GM18873 (cell line): ENCODE results near the gene ARHGAP28.

Experiments used
- ATAC-seq: cut with Tn5 transposase; IDR thresholded peaks from one replicate; pipeline ENCODE4 v1.9.1; 2021; ENCODE audit warnings: mild to moderate bottlenecking, moderate library complexity, moderate number of reproducible peaks; ENCODE audit not compliant: unreplicated experiment, low FRiP score

ARHGAP28 gene

GRCh38 chr18:6730416-6731221 lies 1.1 kb downstream of the ARHGAP28 start:
- no peak for ATAC-seq

GRCh38 chr18:6731222-6731596 lies 1.7 kb downstream of the ARHGAP28 start:
- no peak for ATAC-seq

DNA sequence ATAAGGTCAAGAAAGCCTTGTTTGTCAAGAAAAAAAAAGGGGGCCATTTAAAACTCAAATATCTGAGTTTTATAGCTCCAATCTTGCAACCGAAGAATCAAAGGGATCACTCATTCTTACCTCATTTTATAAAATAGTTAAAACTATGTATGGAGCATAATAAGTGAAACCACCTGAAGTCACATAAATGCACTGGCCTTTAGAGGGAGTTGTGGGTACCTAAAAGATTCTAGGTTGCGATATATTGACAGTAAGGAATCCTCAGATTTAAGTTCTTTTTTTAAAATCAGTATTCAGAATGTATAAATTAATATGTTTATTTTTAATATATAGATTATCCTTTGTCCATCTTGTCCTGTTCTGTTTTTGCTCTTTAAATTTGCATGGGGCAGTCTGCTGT lies 3.4 kb downstream of the ARHGAP28 start:
- ATAC-seq: no peak

GRCh38 chr18:6733758-6734157 lies 4.2 kb downstream of the ARHGAP28 start:
- ATAC-seq: no peak

DNA sequence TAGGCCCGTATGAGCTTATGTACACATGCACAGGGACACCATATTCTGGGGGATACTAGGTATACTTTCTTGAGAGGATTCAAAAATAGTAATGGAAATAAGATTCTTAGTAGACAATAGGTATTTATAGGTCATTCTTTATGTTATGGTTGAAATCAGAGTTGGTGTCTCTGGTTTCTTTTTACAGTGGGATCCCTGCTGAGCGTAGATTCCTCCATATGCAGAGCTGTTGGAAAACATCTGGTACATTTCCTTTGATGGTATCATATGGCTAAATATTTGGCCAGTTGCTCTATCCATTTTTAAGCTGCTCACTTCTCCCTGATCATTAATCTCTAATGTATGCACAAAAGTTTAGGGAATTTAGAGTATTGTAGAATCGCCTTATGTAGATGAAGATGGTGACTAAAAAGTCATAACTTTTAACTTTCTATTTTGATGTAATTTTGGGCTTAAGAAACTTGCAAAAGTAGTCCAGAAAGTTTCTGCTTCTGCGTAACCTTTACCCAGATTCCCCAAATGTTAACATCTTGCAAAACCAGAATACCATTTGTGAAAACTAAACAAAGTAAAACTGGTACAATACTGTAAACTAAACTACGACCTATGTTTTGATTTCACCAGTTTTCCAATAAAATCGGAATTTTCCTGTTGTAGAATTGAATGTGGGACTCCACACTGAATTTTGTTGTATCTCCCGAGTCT lies 5.4 kb downstream of the ARHGAP28 start:
- ATAC-seq: no peak

- no peak for ATAC-seq
Observed at GRCh38 chr18:6737833-6738232, 8.3 kb downstream of the ARHGAP28 start.

DNA sequence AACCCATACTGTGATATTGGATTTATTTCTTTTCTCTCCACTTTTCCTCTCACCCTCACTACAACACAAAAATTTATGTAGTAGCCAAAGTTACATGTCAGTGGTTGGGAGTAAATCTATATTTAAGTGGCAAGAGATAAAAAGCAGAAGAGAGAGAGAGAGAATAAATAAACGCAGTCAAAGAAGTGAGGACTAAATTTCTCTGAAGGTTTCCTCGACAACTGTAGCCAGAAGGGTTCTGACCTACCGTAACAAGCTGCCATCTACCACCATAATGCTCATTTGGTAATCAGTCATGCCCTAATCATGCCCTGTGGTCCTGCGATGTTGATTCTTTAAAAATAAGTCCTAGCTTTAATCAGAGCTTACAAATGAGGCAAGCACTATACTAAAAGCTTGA lies 9.1 kb downstream of the ARHGAP28 start:
- no peak for ATAC-seq

- no peak for ATAC-seq
Observed at GRCh38 chr18:6741232-6741663, 11.7 kb downstream of the ARHGAP28 start.

DNA sequence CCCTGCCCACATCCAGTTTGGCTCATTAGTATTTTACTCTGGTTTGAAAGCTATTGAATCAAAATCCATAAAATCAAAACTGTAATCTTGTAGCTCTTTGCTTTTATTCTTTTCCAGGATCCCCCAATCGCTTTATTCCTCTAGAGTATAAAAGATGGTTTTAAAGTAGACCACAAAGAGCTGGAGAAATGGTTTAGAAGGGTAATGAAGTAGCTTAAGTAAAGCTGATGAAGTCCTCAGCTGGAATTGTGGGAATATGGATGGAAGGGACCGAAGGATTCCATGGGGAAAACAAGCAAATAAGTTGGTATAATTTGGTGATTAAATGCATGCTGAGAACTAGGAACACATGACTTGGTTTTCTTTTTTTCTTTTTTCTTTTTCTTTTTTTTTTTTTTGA lies 12.3 kb downstream of the ARHGAP28 start:
- no peak for ATAC-seq

DNA sequence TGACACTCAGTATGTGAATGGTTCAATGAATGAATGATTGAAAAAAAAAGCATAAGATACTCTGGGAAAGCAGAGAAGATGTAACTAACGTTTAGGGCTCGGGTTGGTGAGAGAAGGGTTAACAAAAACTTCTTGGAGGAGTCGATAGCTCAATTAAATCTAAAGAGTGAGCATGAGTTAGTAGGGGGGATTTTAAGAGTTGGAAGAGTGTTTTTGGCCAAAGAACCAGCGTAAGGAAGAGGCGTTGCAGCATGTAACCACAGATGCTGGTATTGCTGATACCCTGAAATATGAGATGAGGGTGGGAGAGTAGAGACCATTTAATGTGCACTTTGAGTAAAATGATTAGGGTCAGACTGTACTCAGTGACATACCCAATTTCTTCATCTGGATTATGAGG lies 14.5 kb downstream of the ARHGAP28 start:
- ATAC-seq: no peak

GRCh38 chr18:6744816-6745455 lies 15.4 kb downstream of the ARHGAP28 start:
- no peak for ATAC-seq

- no peak for ATAC-seq
Observed at GRCh38 chr18:6745504-6746031, 16.1 kb downstream of the ARHGAP28 start.

- no peak for ATAC-seq
Observed at GRCh38 chr18:6746386-6746960, 17.0 kb downstream of the ARHGAP28 start.

DNA sequence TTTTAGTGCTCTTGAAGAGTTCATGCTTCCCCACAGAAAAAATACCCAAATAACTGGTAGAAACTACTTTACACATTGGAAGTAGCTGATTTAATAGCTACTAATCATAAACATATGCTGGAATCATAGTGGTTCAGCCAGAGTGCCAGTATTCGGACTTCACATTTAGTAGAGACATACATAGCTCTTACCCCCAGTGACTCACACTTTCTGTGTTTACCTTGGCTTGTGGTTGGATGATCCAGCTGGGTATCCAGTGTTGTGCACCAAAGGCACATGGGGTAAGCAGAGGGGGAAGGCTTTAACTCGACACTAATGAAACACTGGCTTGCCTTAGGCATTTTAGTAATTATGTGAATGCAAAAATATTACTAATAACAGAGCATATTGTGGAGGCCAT lies 18.1 kb downstream of the ARHGAP28 start:
- no peak for ATAC-seq

GRCh38 chr18:6748241-6748640 lies 18.7 kb downstream of the ARHGAP28 start:
- ATAC-seq: no peak

- no peak for ATAC-seq
Observed at GRCh38 chr18:6750411-6750810, 20.9 kb downstream of the ARHGAP28 start.

GRCh38 chr18:6751222-6751621 lies 21.7 kb downstream of the ARHGAP28 start:
- no peak for ATAC-seq

DNA sequence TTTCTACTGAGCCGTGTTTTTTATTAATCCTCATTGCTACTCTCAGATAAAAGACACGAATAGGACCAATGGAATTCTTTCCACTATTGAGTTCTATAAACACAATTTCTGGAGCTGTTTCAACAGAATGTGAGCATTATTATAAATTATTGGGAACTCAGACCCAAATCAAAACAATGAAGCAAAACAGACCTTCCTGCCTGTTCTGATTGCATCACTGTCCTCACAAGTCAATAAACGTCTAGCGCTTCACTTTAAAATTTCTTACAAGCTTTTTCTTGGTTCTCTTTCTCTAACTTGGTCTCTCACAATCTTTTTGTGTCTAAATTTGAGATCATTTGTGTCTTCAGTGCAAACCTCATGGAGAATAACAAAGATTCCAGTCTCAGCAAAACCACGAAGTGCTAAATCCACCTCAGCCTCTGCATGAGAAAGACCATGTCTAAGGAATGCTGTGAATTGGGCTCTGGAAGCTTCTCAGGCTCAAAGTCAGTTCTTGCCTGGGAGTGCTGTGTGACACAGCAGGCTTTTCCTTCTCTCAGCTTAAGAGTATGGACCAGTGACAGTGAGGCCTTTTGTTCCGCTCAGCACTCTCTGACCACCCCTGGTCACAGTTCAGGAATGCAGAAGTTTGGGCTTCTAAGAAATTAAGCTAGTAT lies 22.8 kb downstream of the ARHGAP28 start:
- no peak for ATAC-seq

DNA sequence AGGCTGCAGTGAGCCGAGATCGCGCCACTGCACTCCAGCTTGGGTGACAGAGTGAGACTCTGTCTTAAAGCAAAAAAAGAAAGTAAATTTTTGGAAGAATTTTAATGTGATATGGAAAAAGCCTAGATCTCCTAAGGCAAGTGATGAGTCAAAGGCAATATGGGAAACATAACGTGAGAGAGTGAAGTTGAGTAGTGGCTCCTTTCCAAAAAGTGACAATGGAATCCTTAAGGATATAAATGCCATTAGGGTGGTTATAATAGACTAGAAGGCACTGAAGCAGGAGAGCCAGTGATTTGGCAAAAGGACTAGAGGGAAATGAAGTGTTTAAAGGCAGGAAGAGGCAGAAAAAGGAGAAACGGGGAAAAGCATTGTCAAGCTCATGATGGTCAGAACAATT lies 25.6 kb downstream of the ARHGAP28 start:
- no peak for ATAC-seq

DNA sequence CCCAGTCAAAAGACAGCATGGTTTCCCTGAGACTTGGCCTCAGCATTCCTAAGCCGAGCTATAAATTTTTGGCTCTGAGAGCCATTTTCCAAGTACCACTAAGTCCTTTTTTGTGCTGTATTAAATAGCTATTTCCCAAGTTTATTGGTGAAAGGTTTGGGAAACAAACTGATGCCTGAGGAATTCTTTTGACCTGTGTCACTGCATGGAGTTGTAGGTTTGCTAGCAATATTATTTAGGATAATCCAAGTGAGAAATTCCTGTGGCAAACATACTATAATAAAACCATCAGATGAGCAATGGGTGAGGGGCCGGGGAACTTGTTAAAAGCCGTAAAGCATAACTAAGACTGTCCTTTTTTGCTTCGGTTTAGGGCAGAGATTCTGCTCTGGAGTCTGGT lies 28.4 kb downstream of the ARHGAP28 start:
- ATAC-seq: no peak
